H9 (cell line): ENCODE data around the gene ST6GALNAC3. TPM values are rescaled to one million over a fixed set of nuclear protein-coding genes. Genes with fewer than 3 reads are reported as not detected.

Experiments
- DNase-seq: peaks from one replicate; pipeline ENCODE4 v3.0.0-alpha.2; 2017
- H2AFZ ChIP-seq: one replicate; pipeline ENCODE4 v1.6.1; 2013; ENCODE audit warnings: mild to moderate bottlenecking, low read length, control low read depth, moderate library complexity
- H2AK5ac ChIP-seq: 2 replicates; pipeline ENCODE4 v1.6.1; 2013; ENCODE audit warnings: low read length, control low read depth, mixed read lengths; ENCODE audit not compliant: insufficient read length
- H2BK120ac ChIP-seq: one replicate; pipeline ENCODE4 v1.6.1; 2013; ENCODE audit warnings: low read depth, mild to moderate bottlenecking, low read length, control low read depth, inconsistent platforms; ENCODE audit not compliant: poor library complexity, severe bottlenecking
- H2BK12ac ChIP-seq: 2 replicates; pipeline ENCODE4 v1.6.1; 2013; ENCODE audit warnings: low read length, control low read depth, mixed read lengths, low read depth; ENCODE audit not compliant: insufficient read length
- H2BK15ac ChIP-seq: 2 replicates; pipeline ENCODE4 v1.6.1; 2013; ENCODE audit warnings: low read depth, low read length, control low read depth
- H2BK20ac ChIP-seq: one replicate; pipeline ENCODE4 v1.6.1; 2013; ENCODE audit warnings: low read depth, mild to moderate bottlenecking, low read length, control low read depth, inconsistent platforms; ENCODE audit not compliant: poor library complexity, severe bottlenecking
- H2BK5ac ChIP-seq: 2 replicates; pipeline ENCODE4 v1.6.1; 2013; ENCODE audit warnings: low read length, control low read depth, mixed read lengths; ENCODE audit not compliant: insufficient read length
- H3K14ac ChIP-seq: 2 replicates; pipeline ENCODE4 v1.6.1; 2013; ENCODE audit warnings: low read length, control low read depth; ENCODE audit not compliant: insufficient read depth
- H3K18ac ChIP-seq: 2 replicates; pipeline ENCODE4 v1.6.1; 2013; ENCODE audit warnings: low read depth, mild to moderate bottlenecking, mixed read lengths, low read length, control low read depth; ENCODE audit not compliant: insufficient read length
- H3K23ac ChIP-seq: 2 replicates; pipeline ENCODE4 v1.6.1; 2013; ENCODE audit warnings: low read length, control low read depth, mixed read lengths, low read depth; ENCODE audit not compliant: insufficient read length
- H3K23me2 ChIP-seq: 2 replicates; pipeline ENCODE4 v1.6.1; 2013; ENCODE audit warnings: low read depth, mild to moderate bottlenecking, mixed read lengths, low read length, control low read depth; ENCODE audit not compliant: insufficient read length, poor library complexity, severe bottlenecking
- H3K27ac ChIP-seq: 2 replicates; pipeline ENCODE4 v1.5.1; 2013; ENCODE audit warnings: low read length, control low read depth, mixed read lengths, low read depth; ENCODE audit not compliant: insufficient read length
- H3K27me3 ChIP-seq: 2 replicates; pipeline ENCODE4 v1.6.1; 2013; ENCODE audit warnings: low read length, control low read depth, inconsistent platforms; ENCODE audit not compliant: insufficient read depth
- H3K4ac ChIP-seq: 2 replicates; pipeline ENCODE4 v1.6.1; 2013; ENCODE audit warnings: low read depth, mild to moderate bottlenecking, control low read depth, inconsistent platforms, low read length, moderate library complexity
- H3K4me1 ChIP-seq: 2 replicates; pipeline ENCODE4 v1.6.1; 2013; ENCODE audit warnings: low read length, control low read depth, inconsistent platforms; ENCODE audit not compliant: insufficient read depth
- H3K4me2 ChIP-seq: 2 replicates; pipeline ENCODE4 v1.6.1; 2013; ENCODE audit warnings: low read length, control low read depth, mixed read lengths; ENCODE audit not compliant: insufficient read length, insufficient read depth
- H3K56ac ChIP-seq: 2 replicates; pipeline ENCODE4 v1.6.1; 2013; ENCODE audit warnings: low read depth, mild to moderate bottlenecking, mixed read lengths, low read length, control low read depth; ENCODE audit not compliant: insufficient read length
- H3K79me1 ChIP-seq: 2 replicates; pipeline ENCODE4 v1.6.1; 2013; ENCODE audit warnings: low read depth, mild to moderate bottlenecking, moderate library complexity, low read length, control low read depth, inconsistent platforms; ENCODE audit not compliant: insufficient read depth, poor library complexity, severe bottlenecking
- H3K79me2 ChIP-seq: 2 replicates; pipeline ENCODE4 v1.6.1; 2013; ENCODE audit warnings: low read length, control low read depth, inconsistent platforms; ENCODE audit not compliant: insufficient read depth
- H3K9ac ChIP-seq: 2 replicates; pipeline ENCODE4 v1.6.1; 2013; ENCODE audit warnings: low read length, control low read depth, mixed read lengths; ENCODE audit not compliant: insufficient read length; ENCODE audit errors: extremely low read depth
- H3K9me3 ChIP-seq: one replicate; pipeline ENCODE4 v1.6.1; 2013; ENCODE audit warnings: low read depth, low read length, inconsistent platforms; ENCODE audit not compliant: control insufficient read depth
- H3T11ph ChIP-seq: one replicate; pipeline ENCODE4 v1.6.1; 2013; ENCODE audit warnings: mild to moderate bottlenecking, low read length, control low read depth, inconsistent platforms
- H4K20me1 ChIP-seq: one replicate; pipeline ENCODE4 v1.6.1; 2013; ENCODE audit not compliant: control insufficient read depth, insufficient read length, insufficient read depth
- H4K5ac ChIP-seq: 2 replicates; pipeline ENCODE4 v1.6.1; 2013; ENCODE audit warnings: low read depth, mild to moderate bottlenecking, mixed read lengths, low read length, control low read depth; ENCODE audit not compliant: insufficient read length
- H4K8ac ChIP-seq: replicated peaks from 2 replicates; pipeline ENCODE4 v1.6.1; 2013; ENCODE audit warnings: low read length, control low read depth, mixed read lengths, low read depth; ENCODE audit not compliant: insufficient read length
- H4K91ac ChIP-seq: 2 replicates; pipeline ENCODE4 v1.6.1; 2013; ENCODE audit warnings: low read depth, mild to moderate bottlenecking, moderate library complexity, mixed read lengths, low read length, control low read depth; ENCODE audit not compliant: insufficient read length
- H3K27ac Mint-ChIP-seq, 3 experiments: 2 replicates in 2 of 3; 3 replicates in 1 of 3; pipeline ENCODE4 v1.8.0; 2020 to 2021; ENCODE audit warnings: mixed read lengths in 3 of 3, mild to moderate bottlenecking in 1 of 3, moderate library complexity in 1 of 3
- H3K27me3 Mint-ChIP-seq: 2 replicates; pipeline ENCODE4 v1.8.0; 2021; ENCODE audit warnings: low read depth, mild to moderate bottlenecking, moderate library complexity, mixed read lengths
- H3K36me3 Mint-ChIP-seq, 3 experiments: 2 replicates in 2 of 3; 3 replicates in 1 of 3; pipeline ENCODE4 v1.8.0; 2020 to 2021; ENCODE audit warnings: low read depth in 3 of 3, mixed read lengths in 3 of 3; ENCODE audit not compliant: insufficient read depth in 1 of 3
- H3K4me1 Mint-ChIP-seq, 2 experiments: 2 replicates each; pipeline ENCODE4 v1.8.0; 2020; ENCODE audit warnings: mixed read lengths in 2 of 2
- H3K4me3 Mint-ChIP-seq, 2 experiments: 2 replicates in 1 of 2; 3 replicates in 1 of 2; pipeline ENCODE4 v1.8.0; 2020 to 2021; ENCODE audit warnings: mild to moderate bottlenecking in 2 of 2, mixed read lengths in 2 of 2, moderate library complexity in 1 of 2
- H3K9me3 Mint-ChIP-seq, 2 experiments: 2 replicates in 1 of 2; 3 replicates in 1 of 2; pipeline ENCODE4 v1.8.0; 2020; ENCODE audit warnings: mild to moderate bottlenecking in 2 of 2, mixed read lengths in 2 of 2, moderate library complexity in 1 of 2
- WGBS: extraction: QIAGEN DNeasy Blood & Tissue Kit; methylation state at CpG from one replicate; pipeline ENCODE4 v1.1.7; 2013; ENCODE audit warnings: missing lambda C conversion rate, low lambda C conversion rate, mixed read lengths; ENCODE audit not compliant: insufficient read length; ENCODE audit errors: extremely low coverage; 5-methylcytosine and 5-hydroxymethylcytosine counted together
- total RNA-seq: library from RNA; stranded (reverse); gene quantifications from 2 replicates; pipeline ENCODE4 v1.2.1, GENCODE V29; 2021
- TF ChIP-seq, protein P1 (sequence below): fragments of 200-600 bp; sonication (generic); conservative IDR thresholded peaks from 3 replicates; pipeline ENCODE4 v1.8.0; 2021; ENCODE audit warnings: antibody characterized with exemption, mild to moderate bottlenecking

Gene ST6GALNAC3
- total RNA-seq, 1 experiment from 2014 or later, result 11.2 TPM

GRCh38 chr1:76037324-76037723 is 37.2 kb upstream of the ST6GALNAC3 start:
- Histone ChIP-seq H3K9me3 (no peaks in the 10 kb centered on the region), H3K4ac (no peak overlapping the region), H3K18ac (no peak overlapping the region), H4K8ac (no peak overlapping the region), H3K14ac (no peak overlapping the region), H3K27ac (no peak overlapping the region), H2BK12ac (no peak overlapping the region), H4K20me1 (no peaks in the 10 kb centered on the region), H3K4me1 (peaks cover 10% of the 10 kb centered on the region), H4K5ac (no peak overlapping the region), H2BK120ac (no peak overlapping the region), H2BK5ac (no peak overlapping the region), H2BK15ac (no peak overlapping the region), H3K4me2 (no peak overlapping the region), H3T11ph (no peak overlapping the region), H2AK5ac (no peak overlapping the region), H3K9ac (no peak overlapping the region), H2BK20ac (no peak overlapping the region), H3K79me2 (no peaks in the 10 kb centered on the region), H3K56ac (no peak overlapping the region), H3K23me2 (no peaks in the 10 kb centered on the region), H4K91ac (no peak overlapping the region), H3K79me1 (no peaks in the 10 kb centered on the region), H2AFZ (no peak overlapping the region), H3K23ac (no peak overlapping the region), H3K27me3 (no peaks in the 10 kb centered on the region)
- WGBS, result no CpG with 5 or more reads among the region's 4 CpGs
- Mint-ChIP-seq H3K4me1 (peaks cover 34 to 42% of the 10 kb centered on the region in 2 experiments), H3K4me3 (no peak overlapping the region), H3K27ac (no peak overlapping the region), H3K9me3 (no peaks in the 10 kb centered on the region), H3K27me3 (no peaks in the 10 kb centered on the region), H3K36me3 (no peaks in the 10 kb centered on the region)
- TF ChIP-seq, protein P1, sequence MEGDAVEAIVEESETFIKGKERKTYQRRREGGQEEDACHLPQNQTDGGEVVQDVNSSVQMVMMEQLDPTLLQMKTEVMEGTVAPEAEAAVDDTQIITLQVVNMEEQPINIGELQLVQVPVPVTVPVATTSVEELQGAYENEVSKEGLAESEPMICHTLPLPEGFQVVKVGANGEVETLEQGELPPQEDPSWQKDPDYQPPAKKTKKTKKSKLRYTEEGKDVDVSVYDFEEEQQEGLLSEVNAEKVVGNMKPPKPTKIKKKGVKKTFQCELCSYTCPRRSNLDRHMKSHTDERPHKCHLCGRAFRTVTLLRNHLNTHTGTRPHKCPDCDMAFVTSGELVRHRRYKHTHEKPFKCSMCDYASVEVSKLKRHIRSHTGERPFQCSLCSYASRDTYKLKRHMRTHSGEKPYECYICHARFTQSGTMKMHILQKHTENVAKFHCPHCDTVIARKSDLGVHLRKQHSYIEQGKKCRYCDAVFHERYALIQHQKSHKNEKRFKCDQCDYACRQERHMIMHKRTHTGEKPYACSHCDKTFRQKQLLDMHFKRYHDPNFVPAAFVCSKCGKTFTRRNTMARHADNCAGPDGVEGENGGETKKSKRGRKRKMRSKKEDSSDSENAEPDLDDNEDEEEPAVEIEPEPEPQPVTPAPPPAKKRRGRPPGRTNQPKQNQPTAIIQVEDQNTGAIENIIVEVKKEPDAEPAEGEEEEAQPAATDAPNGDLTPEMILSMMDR, result no peak
- DNase-seq, result no peak
